CD4-positive, alpha-beta T cell treated with Interleukin-21 for 1 hour (primary cell): Measurements from ENCODE around the gene PLEKHG1.

ENCODE experiments used
- DNase-seq: peaks from one replicate; pipeline ENCODE4 v3.0.0-alpha.2; 2020

The PLEKHG1 gene

DNA sequence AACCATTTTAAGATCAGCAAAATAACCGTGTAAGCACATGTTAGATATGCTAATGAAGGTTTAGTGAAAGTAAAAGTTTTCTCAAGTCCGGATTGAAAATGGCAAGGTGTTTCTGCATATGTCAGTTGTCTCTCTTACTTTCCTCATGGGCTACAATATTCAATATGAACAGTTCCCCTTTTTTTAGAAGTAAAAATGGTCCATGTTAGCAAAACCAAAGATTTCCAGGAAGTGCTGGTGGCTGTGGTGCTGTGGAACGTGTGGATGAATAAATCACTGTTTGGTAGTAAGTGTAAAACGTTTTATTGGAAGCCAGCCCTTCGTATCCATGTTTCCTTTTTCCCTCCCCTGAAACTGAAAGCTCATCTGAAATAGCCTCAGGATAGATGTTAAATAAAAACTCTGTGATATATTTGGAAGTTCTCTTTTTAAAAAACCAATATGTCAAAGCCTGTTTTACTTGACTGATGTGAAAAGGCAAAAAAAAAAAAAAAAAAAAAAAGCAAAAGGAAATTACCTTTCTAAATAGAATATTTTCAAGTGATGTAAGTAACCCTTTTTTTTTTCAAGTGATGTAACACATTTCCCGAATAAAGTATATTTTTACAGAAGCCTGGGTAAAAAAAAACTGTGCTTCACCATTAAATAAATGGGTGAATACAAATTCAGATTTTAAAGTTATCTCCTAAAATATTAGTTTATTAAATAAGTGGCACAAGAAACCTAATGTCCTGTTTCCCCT lies 41.9 kb downstream of the PLEKHG1 start:
- DNase-seq, result no peak

DNA sequence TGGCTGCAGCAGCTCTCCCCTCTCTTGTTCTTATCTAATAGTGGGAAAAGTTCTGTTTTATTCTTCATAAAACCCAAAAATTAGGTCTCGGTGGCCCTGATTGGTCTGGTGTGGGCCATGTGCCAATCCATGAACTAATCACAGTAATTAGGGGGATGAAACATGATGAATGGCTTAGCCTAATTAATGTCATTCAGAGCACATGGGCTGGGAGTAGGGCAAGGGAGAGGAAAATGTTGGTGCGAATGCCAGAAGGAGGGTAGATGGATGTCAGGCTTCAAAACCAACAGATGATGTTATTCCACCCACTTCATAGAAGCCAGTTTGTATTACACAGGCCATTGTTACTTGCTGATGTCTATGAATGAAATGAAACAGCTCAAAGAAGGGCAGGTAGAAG lies 46.5 kb downstream of the PLEKHG1 start:
- DNase-seq, result no peak

DNA sequence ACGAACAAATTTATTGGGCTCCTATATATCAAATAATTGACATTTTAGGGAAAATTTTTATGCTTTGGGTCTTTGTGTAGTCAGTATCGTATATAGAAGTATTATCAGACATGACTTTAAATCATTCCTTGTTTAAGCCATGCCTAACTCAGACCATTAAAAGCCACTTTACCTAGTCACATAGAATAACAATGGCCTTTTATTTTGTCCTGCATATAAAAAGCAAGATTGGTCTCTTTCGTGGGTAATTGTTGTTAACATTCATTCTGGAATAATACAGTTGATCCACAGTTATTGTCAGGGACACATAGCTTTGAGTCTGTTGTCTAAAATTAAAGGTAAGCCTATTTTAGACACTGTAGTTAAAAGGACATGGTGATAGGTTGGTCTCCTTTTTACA lies 47.4 kb downstream of the PLEKHG1 start:
- DNase-seq, result no peak
